HCT116 (cell line): ENCODE data around the gene CBFA2T3. TPM values are rescaled to one million over a fixed set of nuclear protein-coding genes. Genes with fewer than 3 reads are reported as not detected.

Experiments used
- ATAC-seq: fragments of 200-7000 bp; cut with Tn5 transposase; 2 replicates; pipeline ENCODE4 v1.9.1; 2020; ENCODE audit warnings: mild to moderate bottlenecking, moderate library complexity
- BruUV-seq: library from RNA; stranded (reverse); fragments of 400-500 nt; replicated peaks from 2 replicates; lab custom pipeline; 2021; lab: Mats Ljungman, UMichigan
- CTCF ChIA-PET: fragments of 300-600 bp; sonication (Branson Sonifier 250); formaldehyde crosslinking; loops from one replicate; lab custom pipeline; 2021; ENCODE audit warnings: antibody characterized with exemption; lab: Charles Lee
- POLR2A ChIA-PET: fragments of 300-600, 350-600 bp; sonication (Branson Sonifier 250); formaldehyde crosslinking; loops from one replicate; lab custom pipeline; 2021; ENCODE audit warnings: antibody characterized with exemption; lab: Charles Lee
- RAD21 ChIA-PET, 2 experiments: fragments of 300-600 bp; sonication (Branson Sonifier 250); formaldehyde crosslinking; loops; one replicate each; lab custom pipeline; 2023; ENCODE audit warnings: low total read pairs in 2 of 2; ENCODE audit not compliant: uncharacterized antibody in 2 of 2, unreplicated experiment in 2 of 2, low non-redundant PET in 1 of 2; lab: Charles Lee
- DNase-seq: peaks from one replicate; pipeline ENCODE4 v3.0.0-alpha.2; 2010; ENCODE audit warnings: low read depth, low spot score
- H2AFZ ChIP-seq: fragments of 200-600 bp; shearing (Covaris generic), sonication (generic); 2 replicates; pipeline ENCODE4 v1.6.1; 2017; ENCODE audit warnings: low read depth, mixed run types, mixed read lengths, antibody characterized with exemption, low read length; ENCODE audit not compliant: poor library complexity, severe bottlenecking
- H3K27ac ChIP-seq: 2 replicates; pipeline ENCODE4 v1.5.1; 2012; ENCODE audit warnings: low read depth, low read length
- H3K27me3 ChIP-seq: fragments of 200-600 bp; sonication (generic); 2 replicates; pipeline ENCODE4 v1.6.1; 2016; ENCODE audit warnings: mixed run types, low read length, mixed read lengths; ENCODE audit not compliant: insufficient read depth
- H3K36me3 ChIP-seq, 2 experiments: fragments of 200-500 bp in 1 of 2; fragments of 200-600 bp in 1 of 2; sonication (Bioruptor generic) in 1 of 2; sonication (generic) in 1 of 2; 2 replicates each; pipeline versions ENCODE4 v1.5.1 to v1.6.1; 2014 to 2016; ENCODE audit warnings: low read length in 2 of 2, inconsistent platforms in 1 of 2, mixed read lengths in 1 of 2, mixed run types in 1 of 2; ENCODE audit not compliant: insufficient read depth in 2 of 2, control insufficient read depth in 1 of 2
- H3K4me1 ChIP-seq, 2 experiments: fragments of 200-600 bp in 1 of 2; sonication (generic) in 1 of 2; 2 replicates each; pipeline versions ENCODE4 v1.5.1 to v1.6.1; 2012 to 2017; ENCODE audit warnings: low read length in 2 of 2, inconsistent platforms in 1 of 2, mild to moderate bottlenecking in 1 of 2, mixed read lengths in 1 of 2, mixed run types in 1 of 2, moderate library complexity in 1 of 2; ENCODE audit not compliant: insufficient read depth in 2 of 2, control insufficient read depth in 1 of 2
- H3K4me2 ChIP-seq: fragments of 200-600 bp; sonication (generic); 2 replicates; pipeline ENCODE4 v1.6.1; 2017; ENCODE audit warnings: mixed run types, low read length, mixed read lengths
- H3K4me3 ChIP-seq, 2 experiments: fragments of 200-600 bp in 1 of 2; sonication (generic) in 1 of 2; replicated peaks in 1 of 2; 2 replicates each; pipeline ENCODE4 v1.5.1; 2011 to 2016; ENCODE audit warnings: low read length in 2 of 2, control low read depth in 1 of 2, low read depth in 1 of 2, mild to moderate bottlenecking in 1 of 2, mixed read lengths in 1 of 2, mixed run types in 1 of 2
- H3K79me2 ChIP-seq: fragments of 200-600 bp; sonication (generic); 2 replicates; pipeline ENCODE4 v1.6.1; 2017; ENCODE audit warnings: mild to moderate bottlenecking, mixed run types, low read length, moderate library complexity, mixed read lengths; ENCODE audit not compliant: insufficient read depth
- H3K9ac ChIP-seq: fragments of 200-600 bp; sonication (generic); 2 replicates; pipeline ENCODE4 v1.6.1; 2016; ENCODE audit warnings: low read length, mixed read lengths
- H3K9me2 ChIP-seq: fragments of 200-600 bp; sonication (generic), shearing (Covaris generic); 2 replicates; pipeline ENCODE4 v1.6.1; 2017; ENCODE audit warnings: mixed run types, mild to moderate bottlenecking, moderate library complexity; ENCODE audit not compliant: insufficient read depth
- H3K9me3 ChIP-seq, 2 experiments: fragments of 200-500 bp in 1 of 2; fragments of 200-600 bp in 1 of 2; sonication (Bioruptor generic) in 1 of 2; sonication (generic) in 1 of 2; 2 replicates each; pipeline ENCODE4 v1.6.1; 2014 to 2017; ENCODE audit warnings: low read length in 2 of 2, mixed read lengths in 2 of 2, inconsistent platforms in 1 of 2, low read depth in 1 of 2, mild to moderate bottlenecking in 1 of 2, mixed run types in 1 of 2, moderate library complexity in 1 of 2; ENCODE audit not compliant: control insufficient read depth in 1 of 2, insufficient read depth in 1 of 2
- H4K20me1 ChIP-seq: fragments of 200-600 bp; sonication (generic), shearing (Covaris generic); 2 replicates; pipeline ENCODE4 v1.6.1; 2017; ENCODE audit warnings: mixed run types, mild to moderate bottlenecking, moderate library complexity; ENCODE audit not compliant: insufficient read depth
- CBX3 ChIP-seq: IDR thresholded peaks from 2 replicates; pipeline ENCODE4 v1.6.1; 2012; ENCODE audit warnings: low read depth
- CEBPB ChIP-seq: IDR thresholded peaks from 2 replicates; pipeline ENCODE4 v1.6.1; 2012; ENCODE audit warnings: low read depth
- EGR1 ChIP-seq: IDR thresholded peaks from 2 replicates; pipeline ENCODE4 v1.6.1; 2012; ENCODE audit warnings: low read depth
- EZH2phosphoT487 ChIP-seq: fragments of 200-600 bp; IDR thresholded peaks from 2 replicates; pipeline ENCODE4 v1.6.1; 2018; ENCODE audit warnings: antibody characterized with exemption, borderline replicate concordance
- FOSL1 ChIP-seq: IDR thresholded peaks from 2 replicates; pipeline ENCODE4 v1.6.1; 2012; ENCODE audit warnings: low read depth
- JUND ChIP-seq: IDR thresholded peaks from 2 replicates; pipeline ENCODE4 v1.6.1; 2012
- SP1 ChIP-seq: IDR thresholded peaks from 2 replicates; pipeline ENCODE4 v1.6.1; 2012; ENCODE audit warnings: low read depth
- SRF ChIP-seq: IDR thresholded peaks from 2 replicates; pipeline ENCODE4 v1.6.1; 2012; ENCODE audit warnings: low read depth
- ZFX ChIP-seq: fragments of 450-650 bp; IDR thresholded peaks from 2 replicates; pipeline ENCODE4 v1.6.1; 2017
- intact Hi-C: fragments of 100-400 bp; cut with micrococcal nuclease; formaldehyde crosslinking; loops from 2 replicates; pipeline ENCODE4 v1.10.0; 2022
- total RNA-seq: library from RNA; stranded (reverse); gene quantifications from one replicate; pipeline ENCODE4 v1.2.1, GENCODE V29; 2021; ENCODE audit not compliant: unreplicated experiment
- TF ChIP-seq, protein P1 (sequence below), 3 experiments: fragments of 200-600 bp in 1 of 3; sonication (generic) in 1 of 3; IDR thresholded peaks in 2 of 3; conservative IDR thresholded peaks in 1 of 3; 2 replicates each; pipeline ENCODE4 v1.5.1; 2012 to 2017; ENCODE audit warnings: low read depth in 2 of 3, low read length in 2 of 3, antibody characterized with exemption in 1 of 3, borderline replicate concordance in 1 of 3, control low read depth in 1 of 3, mild to moderate bottlenecking in 1 of 3, mixed read lengths in 1 of 3, mixed run types in 1 of 3, moderate library complexity in 1 of 3; ENCODE audit not compliant: insufficient read depth in 1 of 3
- TF ChIP-seq, protein P2 (sequence below): IDR thresholded peaks from 2 replicates; pipeline ENCODE4 v1.6.1; 2011; ENCODE audit warnings: mild to moderate bottlenecking, low read length, moderate library complexity; ENCODE audit not compliant: insufficient replicate concordance; ENCODE audit errors: extremely low read depth

The CBFA2T3 gene
- total RNA-seq, 1 experiment from 2014 or later = 19.1 TPM

DNA sequence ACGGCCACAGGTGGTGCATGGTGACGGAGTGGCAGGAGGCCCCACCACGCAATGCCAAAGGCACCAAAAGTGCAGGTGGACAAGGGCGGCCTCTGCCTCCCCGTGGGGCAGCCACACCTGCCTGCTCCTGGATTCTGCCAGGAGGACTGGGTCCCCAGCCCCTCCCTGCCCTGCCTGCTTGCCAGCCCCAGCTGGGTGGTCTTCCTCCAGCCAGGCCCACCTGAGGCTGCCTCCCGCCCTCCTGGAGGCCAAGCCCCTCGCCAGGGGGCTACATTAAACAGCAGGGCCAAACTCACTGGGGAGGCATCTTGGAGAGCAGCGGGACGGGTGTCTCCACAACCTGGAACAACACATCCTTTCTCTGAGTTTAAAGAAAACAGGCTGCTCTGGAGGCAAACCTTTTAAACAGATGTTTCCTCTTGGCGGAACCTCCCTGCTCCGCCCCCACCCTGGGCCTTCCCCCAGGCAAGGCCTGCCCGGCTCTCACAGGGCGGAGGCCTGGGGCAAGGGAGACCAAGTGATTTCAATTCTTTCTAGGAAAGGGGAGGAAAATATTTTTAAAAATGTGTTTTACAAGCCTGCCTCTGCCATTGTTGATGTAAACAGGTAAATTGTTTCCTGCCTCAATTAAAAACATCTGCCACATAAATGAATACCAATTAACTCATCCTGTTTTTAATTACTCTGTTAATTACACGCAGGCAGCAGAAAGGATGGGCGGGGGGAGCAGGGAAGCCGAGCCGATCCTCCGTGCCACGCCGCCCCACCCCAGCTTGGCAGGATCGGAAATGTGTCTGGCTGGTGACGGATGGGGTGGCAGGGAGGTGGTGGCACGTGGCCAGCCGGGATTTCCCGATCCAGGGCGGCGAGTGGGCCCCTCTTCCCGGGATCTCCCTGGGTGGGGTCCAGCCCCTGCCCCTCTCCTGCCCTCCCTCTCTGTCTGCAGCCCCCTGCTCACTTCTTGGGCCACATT, 56.1 kb downstream of the CBFA2T3 start:
- BruUV-seq = no TSS peak
- POLR2A ChIA-PET = no interaction called here
- Histone ChIP-seq H3K4me2 (peak overlapping the region; percentile 20; the same call in 1 of the 2 replicates), H3K79me2 (no peaks in the 10 kb centered on the region; the same call in 1 of the 2 replicates), H3K9me3 (peaks cover 0 to 4% of the 10 kb centered on the region in 2 experiments; a peak in 1 of 4 replicates), H3K4me1 (peaks cover 35 to 61% of the 10 kb centered on the region in 2 experiments), H3K27ac (no peak overlapping the region; the same call in 1 of the 2 replicates), H3K9ac (no peak overlapping the region), H3K27me3 (no peaks in the 10 kb centered on the region), H4K20me1 (no peaks in the 10 kb centered on the region), H3K9me2 (no peaks in the 10 kb centered on the region), H2AFZ (no peak overlapping the region), H3K36me3 (no peaks in the 10 kb centered on the region), H3K4me3 (no peak overlapping the region)
- DNase-seq = no peak
- TF ChIP-seq JUND (no peak), FOSL1 (no peak), EGR1 (no peak), EZH2phosphoT487 (no peak), ZFX (no peak), SRF (no peak), CEBPB (no peak), SP1 (no peak), CBX3 (no peak)
- TF ChIP-seq, protein P1, sequence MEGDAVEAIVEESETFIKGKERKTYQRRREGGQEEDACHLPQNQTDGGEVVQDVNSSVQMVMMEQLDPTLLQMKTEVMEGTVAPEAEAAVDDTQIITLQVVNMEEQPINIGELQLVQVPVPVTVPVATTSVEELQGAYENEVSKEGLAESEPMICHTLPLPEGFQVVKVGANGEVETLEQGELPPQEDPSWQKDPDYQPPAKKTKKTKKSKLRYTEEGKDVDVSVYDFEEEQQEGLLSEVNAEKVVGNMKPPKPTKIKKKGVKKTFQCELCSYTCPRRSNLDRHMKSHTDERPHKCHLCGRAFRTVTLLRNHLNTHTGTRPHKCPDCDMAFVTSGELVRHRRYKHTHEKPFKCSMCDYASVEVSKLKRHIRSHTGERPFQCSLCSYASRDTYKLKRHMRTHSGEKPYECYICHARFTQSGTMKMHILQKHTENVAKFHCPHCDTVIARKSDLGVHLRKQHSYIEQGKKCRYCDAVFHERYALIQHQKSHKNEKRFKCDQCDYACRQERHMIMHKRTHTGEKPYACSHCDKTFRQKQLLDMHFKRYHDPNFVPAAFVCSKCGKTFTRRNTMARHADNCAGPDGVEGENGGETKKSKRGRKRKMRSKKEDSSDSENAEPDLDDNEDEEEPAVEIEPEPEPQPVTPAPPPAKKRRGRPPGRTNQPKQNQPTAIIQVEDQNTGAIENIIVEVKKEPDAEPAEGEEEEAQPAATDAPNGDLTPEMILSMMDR (IDR thresholded peaks at IDR 0.05 in 2 of 3, conservative IDR thresholded peaks at IDR 0.05 in 1 of 3; ENCODE audit: borderline replicate concordance in 1 of 3, insufficient read depth in 1 of 3, low read depth in 2 of 3, low read length in 2 of 3) = no peak
- TF ChIP-seq, protein P2, sequence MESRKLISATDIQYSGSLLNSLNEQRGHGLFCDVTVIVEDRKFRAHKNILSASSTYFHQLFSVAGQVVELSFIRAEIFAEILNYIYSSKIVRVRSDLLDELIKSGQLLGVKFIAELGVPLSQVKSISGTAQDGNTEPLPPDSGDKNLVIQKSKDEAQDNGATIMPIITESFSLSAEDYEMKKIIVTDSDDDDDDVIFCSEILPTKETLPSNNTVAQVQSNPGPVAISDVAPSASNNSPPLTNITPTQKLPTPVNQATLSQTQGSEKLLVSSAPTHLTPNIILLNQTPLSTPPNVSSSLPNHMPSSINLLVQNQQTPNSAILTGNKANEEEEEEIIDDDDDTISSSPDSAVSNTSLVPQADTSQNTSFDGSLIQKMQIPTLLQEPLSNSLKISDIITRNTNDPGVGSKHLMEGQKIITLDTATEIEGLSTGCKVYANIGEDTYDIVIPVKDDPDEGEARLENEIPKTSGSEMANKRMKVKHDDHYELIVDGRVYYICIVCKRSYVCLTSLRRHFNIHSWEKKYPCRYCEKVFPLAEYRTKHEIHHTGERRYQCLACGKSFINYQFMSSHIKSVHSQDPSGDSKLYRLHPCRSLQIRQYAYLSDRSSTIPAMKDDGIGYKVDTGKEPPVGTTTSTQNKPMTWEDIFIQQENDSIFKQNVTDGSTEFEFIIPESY = no peak
- RAD21 ChIA-PET = no interaction called here
- intact Hi-C loops = no loop called here
- ATAC-seq = no peak
- CTCF ChIA-PET = no interaction called here
